DND-41 (cell line): ENCODE results near the gene TSC22D2.

Experiments used
- ATAC-seq: fragments of 200-7000 bp; cut with Tn5 transposase; 3 replicates; pipeline ENCODE4 v1.9.1; 2021; ENCODE audit warnings: low read depth; ENCODE audit not compliant: insufficient read depth
- DNase-seq: peaks from one replicate; pipeline ENCODE4 v3.0.0-alpha.2; 2020
- H2AFZ ChIP-seq: 2 replicates; pipeline ENCODE4 v1.6.0; 2012; ENCODE audit warnings: low read depth, low read length
- H3K27ac ChIP-seq: 2 replicates; pipeline ENCODE4 v1.5.1; 2012; ENCODE audit warnings: low read length, inconsistent platforms
- H3K27me3 ChIP-seq: fragments of 200-600 bp; sonication (generic); 2 replicates; pipeline ENCODE4 v1.6.0; 2012; ENCODE audit warnings: low read length, mild to moderate bottlenecking, inconsistent platforms; ENCODE audit not compliant: insufficient read depth, poor library complexity
- H3K36me3 ChIP-seq: 2 replicates; pipeline ENCODE4 v1.5.1; 2012; ENCODE audit warnings: low read length, inconsistent platforms; ENCODE audit not compliant: insufficient read depth
- H3K4me1 ChIP-seq: 2 replicates; pipeline ENCODE4 v1.5.1; 2012; ENCODE audit warnings: mild to moderate bottlenecking, low read length; ENCODE audit not compliant: insufficient read depth
- H3K4me2 ChIP-seq: 2 replicates; pipeline ENCODE4 v1.6.0; 2012; ENCODE audit warnings: mild to moderate bottlenecking, moderate library complexity, low read length, inconsistent platforms; ENCODE audit not compliant: insufficient read depth
- H3K4me3 ChIP-seq, 2 experiments: fragments of 200-600 bp in 1 of 2; shearing (Covaris generic) in 1 of 2; 2 replicates each; pipeline ENCODE4 v1.5.1; 2012 to 2016; ENCODE audit warnings: inconsistent platforms in 2 of 2, low read length in 2 of 2, mild to moderate bottlenecking in 2 of 2, low read depth in 1 of 2, moderate library complexity in 1 of 2
- H3K79me2 ChIP-seq: 2 replicates; pipeline ENCODE4 v1.6.0; 2012; ENCODE audit warnings: low read length, inconsistent platforms; ENCODE audit not compliant: insufficient read depth
- H3K9ac ChIP-seq: 2 replicates; pipeline ENCODE4 v1.6.0; 2012; ENCODE audit warnings: low read depth, mild to moderate bottlenecking, inconsistent platforms, low read length, moderate library complexity
- H3K9me3 ChIP-seq: 2 replicates; pipeline ENCODE4 v1.5.1; 2012; ENCODE audit warnings: low read length, moderate library complexity, mild to moderate bottlenecking, inconsistent platforms; ENCODE audit not compliant: insufficient read depth, severe bottlenecking
- H4K20me1 ChIP-seq: 2 replicates; pipeline ENCODE4 v1.6.0; 2012; ENCODE audit warnings: low read length; ENCODE audit not compliant: insufficient read depth
- EZH2 ChIP-seq: IDR thresholded peaks from 3 replicates; pipeline ENCODE4 v1.6.1; 2012; ENCODE audit warnings: borderline replicate concordance, low read depth, mild to moderate bottlenecking, moderate library complexity, low read length, inconsistent platforms; ENCODE audit not compliant: severe bottlenecking
- TF ChIP-seq, protein P1 (sequence below): IDR thresholded peaks from 2 replicates; pipeline ENCODE4 v1.5.1; 2012; ENCODE audit warnings: borderline replicate concordance, low read length, moderate library complexity, mild to moderate bottlenecking; ENCODE audit not compliant: poor library complexity, severe bottlenecking; ENCODE audit errors: extremely low read depth

Gene TSC22D2

DNA sequence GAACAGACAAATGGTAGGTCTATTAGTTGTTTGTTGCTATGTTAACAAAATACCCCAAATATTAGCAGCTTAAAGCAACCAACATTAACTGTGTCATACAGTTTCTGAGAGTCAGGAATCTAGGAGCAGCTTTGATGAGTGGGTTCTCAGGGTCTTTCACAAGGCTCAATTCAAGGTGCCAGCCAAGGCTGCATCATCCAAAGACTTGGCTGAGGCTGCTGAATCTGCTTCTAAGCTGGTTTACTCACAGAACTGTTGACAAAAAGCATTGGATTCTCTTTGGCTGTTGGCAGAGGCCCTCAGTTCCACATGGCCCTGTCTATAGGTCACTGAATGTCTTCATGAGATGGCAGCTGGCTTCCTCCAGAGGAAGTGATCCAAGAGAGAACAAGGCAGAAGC is 40.3 kb upstream of the TSC22D2 start:
- DNase-seq (no peak), ATAC-seq (no peak)
- Histone ChIP-seq H3K36me3 (no peaks in the 10 kb centered on the region), H3K4me2 (no peak overlapping the region), H4K20me1 (no peaks in the 10 kb centered on the region), H3K9me3 (no peaks in the 10 kb centered on the region), H3K4me3 (no peak overlapping the region), H2AFZ (no peak overlapping the region), H3K4me1 (no peaks in the 10 kb centered on the region), H3K27ac (no peak overlapping the region), H3K9ac (no peak overlapping the region), H3K27me3 (peaks cover 11% of the 10 kb centered on the region), H3K79me2 (no peaks in the 10 kb centered on the region)
- TF ChIP-seq, protein P1, sequence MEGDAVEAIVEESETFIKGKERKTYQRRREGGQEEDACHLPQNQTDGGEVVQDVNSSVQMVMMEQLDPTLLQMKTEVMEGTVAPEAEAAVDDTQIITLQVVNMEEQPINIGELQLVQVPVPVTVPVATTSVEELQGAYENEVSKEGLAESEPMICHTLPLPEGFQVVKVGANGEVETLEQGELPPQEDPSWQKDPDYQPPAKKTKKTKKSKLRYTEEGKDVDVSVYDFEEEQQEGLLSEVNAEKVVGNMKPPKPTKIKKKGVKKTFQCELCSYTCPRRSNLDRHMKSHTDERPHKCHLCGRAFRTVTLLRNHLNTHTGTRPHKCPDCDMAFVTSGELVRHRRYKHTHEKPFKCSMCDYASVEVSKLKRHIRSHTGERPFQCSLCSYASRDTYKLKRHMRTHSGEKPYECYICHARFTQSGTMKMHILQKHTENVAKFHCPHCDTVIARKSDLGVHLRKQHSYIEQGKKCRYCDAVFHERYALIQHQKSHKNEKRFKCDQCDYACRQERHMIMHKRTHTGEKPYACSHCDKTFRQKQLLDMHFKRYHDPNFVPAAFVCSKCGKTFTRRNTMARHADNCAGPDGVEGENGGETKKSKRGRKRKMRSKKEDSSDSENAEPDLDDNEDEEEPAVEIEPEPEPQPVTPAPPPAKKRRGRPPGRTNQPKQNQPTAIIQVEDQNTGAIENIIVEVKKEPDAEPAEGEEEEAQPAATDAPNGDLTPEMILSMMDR: no peak
- no peak for TF ChIP-seq EZH2

DNA sequence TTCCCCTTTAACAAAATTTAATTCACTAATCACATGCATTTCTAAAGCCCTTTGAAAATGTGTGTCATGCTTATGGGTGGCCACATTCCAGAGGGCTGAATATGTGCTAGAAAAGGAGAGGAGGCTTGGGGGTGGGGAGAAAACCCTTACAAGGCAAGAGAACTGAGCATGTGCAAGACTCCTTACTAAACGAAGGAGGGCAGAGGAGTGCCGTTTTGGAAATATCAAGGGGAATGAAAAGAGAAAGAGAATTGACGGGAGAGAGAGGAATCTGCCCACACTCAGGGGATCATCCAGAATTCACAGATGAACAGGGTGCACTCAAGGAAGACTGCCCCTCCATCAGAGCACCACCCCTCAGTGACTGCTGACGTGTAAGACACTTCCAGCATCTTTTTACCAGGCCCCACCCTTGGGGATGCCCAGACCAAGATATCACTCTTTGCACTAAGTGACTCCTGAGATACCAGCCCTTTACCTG is 37.9 kb upstream of the TSC22D2 start:
- Histone ChIP-seq H3K9ac (no peak overlapping the region), H3K79me2 (no peaks in the 10 kb centered on the region), H3K27me3 (peaks cover 12% of the 10 kb centered on the region), H3K9me3 (no peaks in the 10 kb centered on the region), H3K4me1 (no peaks in the 10 kb centered on the region), H4K20me1 (no peaks in the 10 kb centered on the region), H2AFZ (no peak overlapping the region), H3K4me3 (no peak overlapping the region), H3K27ac (no peak overlapping the region), H3K4me2 (no peak overlapping the region), H3K36me3 (no peaks in the 10 kb centered on the region)
- no peak for DNase-seq
- ATAC-seq: no peak
- TF ChIP-seq, protein P1: no peak
- TF ChIP-seq EZH2: no peak

DNA sequence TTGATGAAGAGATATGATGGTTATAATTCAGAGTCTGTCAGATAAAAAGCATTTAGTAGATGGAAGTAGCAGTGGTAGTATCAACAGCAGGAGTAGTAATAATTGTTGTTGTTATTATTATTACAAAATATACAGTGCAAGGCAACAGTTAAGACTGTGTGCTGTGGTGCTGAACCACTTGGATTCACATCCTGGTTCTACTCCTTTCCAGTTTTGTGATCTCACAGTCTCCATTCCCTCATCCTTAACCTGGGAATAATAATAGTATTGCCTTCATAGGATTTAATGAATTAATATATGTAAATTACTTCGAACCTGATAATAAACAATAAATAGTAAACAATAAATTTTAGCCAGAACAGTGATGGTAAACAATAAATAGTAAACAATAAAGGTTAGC is 37.1 kb upstream of the TSC22D2 start:
- H3K9me3 ChIP-seq: no peaks in the 10 kb centered on the region
- H3K4me1 ChIP-seq: no peaks in the 10 kb centered on the region
- no peak for DNase-seq
- peaks cover 12% of the 10 kb centered on the region for H3K27me3 ChIP-seq
- H3K4me3 ChIP-seq: no peak overlapping the region
- no peak overlapping the region for H3K9ac ChIP-seq
- no peak for ATAC-seq
- no peak overlapping the region for H3K27ac ChIP-seq
- no peak overlapping the region for H3K4me2 ChIP-seq
- no peaks in the 10 kb centered on the region for H3K79me2 ChIP-seq
- H4K20me1 ChIP-seq: no peaks in the 10 kb centered on the region
- no peak overlapping the region for H2AFZ ChIP-seq
- H3K36me3 ChIP-seq: no peaks in the 10 kb centered on the region
- TF ChIP-seq, protein P1: no peak

DNA sequence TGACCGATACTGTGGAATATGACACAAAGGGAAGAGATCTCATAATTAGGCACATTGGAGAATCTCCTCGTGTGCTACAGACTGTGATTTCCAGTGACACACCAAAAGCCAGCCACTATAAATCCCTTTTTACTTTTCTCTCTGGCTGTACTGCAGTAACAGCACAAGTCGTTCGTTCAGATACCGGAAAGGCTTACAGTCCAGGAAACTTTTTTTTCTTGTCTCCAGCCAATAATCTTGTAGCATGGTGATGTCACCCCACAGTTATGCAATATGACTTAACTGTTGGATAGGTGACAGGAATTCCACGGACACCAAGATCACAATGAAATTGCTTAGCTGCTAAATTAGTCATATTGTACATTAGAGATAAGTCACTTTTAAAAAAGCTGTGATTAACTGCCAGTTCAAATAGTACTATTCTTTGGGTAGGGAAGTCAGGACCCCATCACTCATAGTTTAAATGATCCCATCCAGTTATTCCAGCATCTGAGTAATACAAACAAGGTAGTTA is 36.3 kb upstream of the TSC22D2 start:
- Histone ChIP-seq H3K36me3 (no peaks in the 10 kb centered on the region), H3K9me3 (no peaks in the 10 kb centered on the region), H4K20me1 (no peaks in the 10 kb centered on the region), H3K27me3 (peaks cover 12% of the 10 kb centered on the region), H3K79me2 (no peaks in the 10 kb centered on the region), H3K4me3 (no peak overlapping the region), H2AFZ (no peak overlapping the region), H3K4me1 (no peaks in the 10 kb centered on the region), H3K4me2 (no peak overlapping the region), H3K27ac (no peak overlapping the region), H3K9ac (no peak overlapping the region)
- DNase-seq (no peak), ATAC-seq (no peak)
- no peak for TF ChIP-seq EZH2
- TF ChIP-seq, protein P1: no peak
